HG03159 (cell line): Measurements from ENCODE around the gene TREM2.
"Not testable (repeated sequence)": the region's sequence is repeated elsewhere in the genome, so short reads cannot be mapped to it uniquely, and the experiment has no call there.

Experiments used
- ATAC-seq: cut with Tn5 transposase; IDR thresholded peaks from one replicate; pipeline ENCODE4 v1.9.1; 2021; ENCODE audit warnings: mild to moderate bottlenecking, moderate library complexity; ENCODE audit not compliant: unreplicated experiment

TREM2 gene

DNA sequence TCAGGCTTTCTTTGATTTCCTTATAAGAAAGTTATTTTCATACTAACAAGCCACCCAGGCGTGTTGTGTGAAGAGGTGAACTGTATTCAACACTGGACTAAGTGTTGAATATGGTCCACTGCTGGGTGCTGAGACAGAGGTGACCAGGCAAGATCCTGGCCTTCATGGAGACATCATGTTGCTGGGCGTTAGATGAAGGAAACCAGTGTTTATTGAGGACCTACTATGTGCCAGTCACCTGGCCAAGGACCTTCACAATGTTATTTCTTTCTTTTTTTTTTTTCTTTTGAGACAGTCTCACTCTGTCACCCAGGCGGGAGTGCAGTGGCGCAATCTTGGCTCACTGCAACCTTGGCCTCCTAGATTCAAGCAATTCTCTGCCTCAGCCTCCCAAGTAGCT is 6.9 kb downstream of the TREM2 start:
- no peak for ATAC-seq

- no peak for ATAC-seq
These were observed 7.6 kb downstream of the TREM2 start for GRCh38 chr6:41155132-41155805.

GRCh38 chr6:41153992-41154625 is 8.8 kb downstream of the TREM2 start, which contains the start of gene TREML1:
TSS of gene TREML1 (minus strand) at chr6:41154347. CDS start at chr6:41154288, 59 bp downstream.
- ATAC-seq = no peak

- no peak for ATAC-seq
These were observed 9.5 kb downstream of the TREM2 start for GRCh38 chr6:41153451-41153850.

GRCh38 chr6:41150671-41151070 is 12.2 kb downstream of the TREM2 start:
- no peak for ATAC-seq

DNA sequence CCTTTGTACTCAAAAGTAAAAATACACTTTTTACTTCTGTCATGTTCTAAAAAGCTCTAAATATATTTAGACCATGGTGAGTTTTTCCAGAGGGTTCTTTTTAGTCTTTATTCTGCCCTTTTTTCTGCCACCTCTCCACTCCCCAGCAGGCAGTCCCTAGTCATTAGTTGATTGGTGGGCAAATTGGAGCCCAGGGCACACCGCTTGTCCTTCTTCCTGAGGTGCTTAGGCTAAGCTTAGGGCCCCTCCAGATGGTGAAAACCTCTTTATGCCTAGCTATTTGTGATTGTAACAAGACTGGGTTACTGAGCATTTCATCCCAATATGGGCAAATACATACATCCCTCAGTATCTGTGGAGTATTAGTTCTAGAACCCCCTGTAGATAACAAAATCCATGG is 15.0 kb downstream of the TREM2 start:
- ATAC-seq = no peak

DNA sequence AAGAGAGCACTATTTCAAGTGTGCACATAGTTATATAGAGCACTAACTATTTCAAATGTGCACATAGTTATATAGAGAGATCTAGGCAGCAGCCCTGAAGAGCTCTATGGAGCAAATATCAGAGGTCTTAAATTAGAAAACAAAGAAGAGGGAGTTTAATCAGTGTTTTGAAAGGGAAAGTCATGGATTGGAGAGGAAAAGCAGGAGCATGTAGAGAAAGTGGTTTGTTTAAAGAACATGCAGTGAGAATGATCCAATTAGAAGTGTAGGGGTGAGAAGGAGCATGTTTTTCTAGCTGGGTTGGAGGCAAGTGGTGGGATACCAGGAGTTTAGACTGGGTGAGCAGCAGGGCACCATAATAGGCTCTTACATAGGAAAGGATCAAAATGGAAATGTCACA is 26.0 kb downstream of the TREM2 start:
- ATAC-seq = no peak

- no peak for ATAC-seq
These were observed 27.7 kb downstream of the TREM2 start for GRCh38 chr6:41135062-41135832.

DNA sequence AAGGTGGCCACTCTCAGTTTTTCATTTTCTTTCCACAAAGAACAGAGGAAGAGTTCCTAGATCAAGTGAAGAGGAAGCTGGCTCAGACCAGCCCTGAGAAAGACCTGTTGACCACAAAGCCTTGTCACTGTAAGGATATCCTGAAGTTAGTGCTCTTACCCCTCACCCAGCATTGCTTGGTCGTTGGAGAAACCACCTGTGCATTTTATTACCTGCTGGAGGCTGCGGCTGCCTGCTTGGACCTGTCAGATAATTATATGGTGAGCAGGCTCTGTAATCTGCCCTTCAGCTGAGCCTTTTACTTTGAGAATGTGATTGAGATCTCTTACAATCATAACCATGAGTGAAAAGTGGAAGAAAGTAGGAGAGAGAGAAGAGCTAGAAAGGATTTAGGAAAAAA is 30.7 kb downstream of the TREM2 start:
- ATAC-seq = no peak

- no peak for ATAC-seq
These were observed 37.6 kb downstream of the TREM2 start for GRCh38 chr6:41125282-41125681.

- ATAC-seq = no peak
These were observed 40.0 kb downstream of the TREM2 start for GRCh38 chr6:41122918-41123317.

GRCh38 chr6:41122373-41122772 is 40.5 kb downstream of the TREM2 start:
- ATAC-seq = no peak

DNA sequence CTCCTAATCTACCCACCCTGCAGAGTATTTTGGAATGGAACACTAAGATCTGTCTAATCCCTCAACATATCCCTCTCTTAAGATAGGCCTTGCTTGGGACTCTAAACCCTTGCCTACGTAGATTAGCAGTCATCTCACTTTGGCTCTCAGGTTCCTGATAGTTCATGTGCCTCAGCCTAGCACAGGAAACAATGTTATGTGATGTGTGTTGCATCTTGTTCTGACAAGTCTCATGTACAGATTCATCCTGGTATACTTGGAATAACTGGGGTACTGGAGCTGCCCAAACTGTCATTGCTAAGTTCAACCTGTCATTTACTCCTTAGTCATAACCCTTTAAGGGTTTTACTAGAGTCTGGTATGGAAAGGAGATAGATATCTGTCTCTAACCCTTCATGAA is 42.9 kb downstream of the TREM2 start:
- ATAC-seq = no peak

GRCh38 chr6:41119508-41119907 is 43.4 kb downstream of the TREM2 start:
- no peak for ATAC-seq

- ATAC-seq = not testable (repeated sequence)
These were observed 47.9 kb downstream of the TREM2 start for GRCh38 chr6:41115027-41115426.

- ATAC-seq = no peak
These were observed 51.9 kb downstream of the TREM2 start for GRCh38 chr6:41111017-41111416.
